Renal cortex interstitium (tissue), 11 donors: Measurements from ENCODE around the gene PARP3. TPM values are rescaled to one million over a fixed set of nuclear protein-coding genes. Genes with fewer than 3 reads are reported as not detected.

Experiments
- DNase-seq, 11 donors: peaks; one replicate each; pipeline ENCODE4 v3.0.0-alpha.2; 2013; ENCODE audit warnings: low read depth in 9 of 11, low spot score in 4 of 11; ENCODE audit errors: extremely low read depth in 1 of 11
- polyA plus RNA-seq, 3 donors: library from polyadenylated mRNA; unstranded; fragments of 120-200 nt; gene quantifications; one replicate each; pipeline ENCODE4 v1.2.1, GENCODE V29; 2013; ENCODE audit not compliant: insufficient read length in 3 of 3

Gene PARP3
- polyA plus RNA-seq, 3 donors = 15.8 to 18.4 (median 16.8) TPM

DNA sequence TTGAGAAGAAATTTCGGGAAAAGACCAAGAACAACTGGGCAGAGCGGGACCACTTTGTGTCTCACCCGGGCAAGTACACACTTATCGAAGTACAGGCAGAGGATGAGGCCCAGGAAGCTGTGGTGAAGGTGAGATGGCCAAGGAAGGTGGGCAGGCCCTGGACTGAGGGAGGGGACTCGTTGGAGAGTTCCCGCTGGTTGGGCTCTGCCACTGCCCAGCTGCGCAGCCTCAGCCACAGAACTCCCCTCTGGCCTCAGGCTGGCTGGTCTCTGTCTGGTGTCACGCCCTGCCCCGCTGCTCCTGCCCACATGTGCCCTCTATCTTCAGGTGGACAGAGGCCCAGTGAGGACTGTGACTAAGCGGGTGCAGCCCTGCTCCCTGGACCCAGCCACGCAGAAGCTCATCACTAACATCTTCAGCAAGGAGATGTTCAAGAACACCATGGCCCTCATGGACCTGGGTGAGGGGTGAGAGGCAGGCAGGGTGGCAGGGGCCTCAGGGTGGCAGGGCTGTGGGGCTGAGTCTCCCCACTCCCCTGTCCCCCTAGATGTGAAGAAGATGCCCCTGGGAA lies 2.4 kb downstream of the PARP3 start:
- no peak for DNase-seq

DNA sequence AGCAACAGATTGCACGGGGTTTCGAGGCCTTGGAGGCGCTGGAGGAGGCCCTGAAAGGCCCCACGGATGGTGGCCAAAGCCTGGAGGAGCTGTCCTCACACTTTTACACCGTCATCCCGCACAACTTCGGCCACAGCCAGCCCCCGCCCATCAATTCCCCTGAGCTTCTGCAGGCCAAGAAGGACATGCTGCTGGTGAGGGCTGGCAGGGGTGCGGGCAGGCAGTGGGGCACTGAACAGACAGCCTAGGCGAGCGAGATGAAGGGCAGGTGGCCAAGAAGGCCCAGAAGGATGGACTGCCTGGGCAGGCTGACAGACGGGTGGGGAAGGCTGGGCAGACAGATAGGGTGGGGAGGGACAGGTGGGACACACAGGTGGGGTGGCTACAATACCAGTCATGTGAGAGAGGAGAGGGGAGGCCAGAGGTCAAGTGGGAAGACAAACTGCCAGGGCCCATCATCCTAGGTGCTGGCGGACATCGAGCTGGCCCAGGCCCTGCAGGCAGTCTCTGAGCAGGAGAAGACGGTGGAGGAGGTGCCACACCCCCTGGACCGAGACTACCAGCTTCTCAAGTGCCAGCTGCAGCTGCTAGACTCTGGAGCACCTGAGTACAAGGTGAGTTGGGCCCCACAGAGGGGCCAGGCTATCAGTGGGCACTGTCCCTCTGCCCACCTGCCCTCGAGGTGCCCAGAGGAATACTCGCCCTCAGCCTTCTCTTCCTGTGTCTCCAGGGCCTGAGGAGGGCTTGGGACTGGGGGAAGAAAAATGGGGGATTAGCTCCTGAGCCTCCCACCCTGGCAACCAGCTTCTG lies 3.1 kb downstream of the PARP3 start:
- DNase-seq = no peak

DNA sequence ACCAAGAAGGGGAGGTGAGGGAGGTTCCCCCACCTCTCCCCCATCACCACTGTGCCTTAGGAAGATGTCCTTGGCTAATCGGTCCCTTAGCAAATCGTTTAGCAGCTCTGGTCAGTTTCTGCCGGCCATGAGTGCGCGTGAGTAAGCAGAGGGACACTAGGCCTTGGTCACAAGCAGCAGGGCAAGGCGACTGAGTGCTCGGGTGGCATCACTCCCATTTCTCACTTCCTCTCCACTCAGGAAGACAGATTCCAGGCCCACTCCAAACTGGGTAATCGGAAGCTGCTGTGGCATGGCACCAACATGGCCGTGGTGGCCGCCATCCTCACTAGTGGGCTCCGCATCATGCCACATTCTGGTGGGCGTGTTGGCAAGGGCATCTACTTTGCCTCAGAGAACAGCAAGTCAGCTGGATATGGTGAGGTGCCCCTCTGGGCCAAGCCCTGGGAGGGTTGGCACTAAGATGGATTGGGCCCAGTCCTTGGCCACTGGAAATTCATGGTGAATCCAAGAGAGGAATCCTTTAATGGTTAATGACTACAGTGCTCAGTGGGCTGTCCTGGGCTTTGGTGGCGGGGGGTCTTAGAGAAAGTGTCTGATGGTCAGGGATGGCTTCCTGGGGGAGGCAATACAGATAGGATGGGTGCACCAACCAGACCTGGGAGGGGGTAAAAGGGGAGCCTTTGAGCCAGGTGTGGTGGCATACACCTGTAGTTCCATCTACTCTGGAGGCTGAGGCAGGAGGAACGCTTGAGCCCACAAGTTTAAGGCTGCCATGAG lies 4.0 kb downstream of the PARP3 start:
- DNase-seq = no peak

DNA sequence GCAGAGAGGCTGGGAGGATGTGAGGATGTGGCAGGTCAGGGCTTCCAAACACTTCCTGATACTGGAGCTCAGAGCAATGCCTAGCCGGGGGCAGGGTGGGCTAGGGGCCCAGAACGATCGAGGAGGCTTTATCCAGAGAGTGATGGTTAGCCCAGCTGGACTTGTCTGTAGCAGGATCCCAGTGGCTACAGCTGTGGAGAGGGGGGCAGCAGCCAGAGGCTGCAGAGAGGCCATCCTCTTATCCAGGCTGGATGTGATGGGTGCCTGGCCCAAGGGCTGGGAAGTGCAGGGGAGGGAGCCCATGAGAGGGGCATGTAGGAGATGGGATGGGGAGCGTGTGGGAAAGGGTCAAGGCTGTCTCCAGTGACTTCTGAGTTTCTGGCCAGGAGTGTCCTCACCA lies 4.6 kb downstream of the PARP3 start:
- no peak for DNase-seq

DNA sequence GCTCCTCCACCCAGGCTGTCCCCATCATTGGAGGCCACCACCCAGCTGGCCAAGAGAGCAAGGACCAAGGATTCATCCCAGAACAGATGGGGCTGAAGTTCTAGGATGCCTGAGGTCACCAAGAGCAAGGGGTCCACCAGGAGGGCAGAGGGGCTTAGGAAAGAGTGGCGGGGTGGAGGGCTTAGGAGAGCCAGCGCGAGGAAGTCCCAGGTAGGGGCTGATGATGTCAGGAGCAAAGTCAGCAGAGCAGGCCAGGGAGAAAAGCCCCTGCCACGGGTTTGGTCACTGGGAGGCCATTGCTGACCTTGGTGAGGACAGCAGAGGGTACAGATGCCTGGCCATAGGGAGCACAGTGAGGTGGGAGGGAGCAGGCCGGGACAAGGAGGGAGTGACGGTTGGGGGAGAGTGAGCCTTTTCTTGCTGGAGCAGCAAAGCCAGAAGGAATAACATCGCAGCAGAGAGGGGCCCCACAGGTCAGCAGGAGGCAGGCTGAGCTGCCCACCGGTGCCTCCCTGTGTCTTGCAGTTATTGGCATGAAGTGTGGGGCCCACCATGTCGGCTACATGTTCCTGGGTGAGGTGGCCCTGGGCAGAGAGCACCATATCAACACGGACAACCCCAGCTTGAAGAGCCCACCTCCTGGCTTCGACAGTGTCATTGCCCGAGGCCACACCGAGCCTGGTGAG lies 5.2 kb downstream of the PARP3 start:
- no peak for DNase-seq

DNA sequence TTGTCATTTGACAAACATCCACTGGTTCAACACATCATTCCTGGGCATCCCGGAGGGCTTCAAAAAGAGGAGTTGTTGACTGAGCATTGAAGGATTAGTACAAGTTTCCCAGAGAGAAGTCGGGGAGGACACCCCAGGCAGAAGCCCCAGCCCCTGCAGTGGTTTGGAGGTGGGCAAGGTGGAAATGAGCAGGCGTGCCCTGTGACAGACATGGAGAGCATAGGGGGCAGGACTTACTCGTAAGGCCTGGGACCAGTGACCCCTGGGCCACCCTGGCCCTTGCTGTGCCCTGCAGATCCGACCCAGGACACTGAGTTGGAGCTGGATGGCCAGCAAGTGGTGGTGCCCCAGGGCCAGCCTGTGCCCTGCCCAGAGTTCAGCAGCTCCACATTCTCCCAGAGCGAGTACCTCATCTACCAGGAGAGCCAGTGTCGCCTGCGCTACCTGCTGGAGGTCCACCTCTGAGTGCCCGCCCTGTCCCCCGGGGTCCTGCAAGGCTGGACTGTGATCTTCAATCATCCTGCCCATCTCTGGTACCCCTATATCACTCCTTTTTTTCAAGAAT lies 5.9 kb downstream of the PARP3 start:
- DNase-seq = no peak

GRCh38 chr3:51949121-51949520 lies 7.0 kb downstream of the PARP3 start:
- DNase-seq = no peak

GRCh38 chr3:51950899-51951298 lies 8.7 kb downstream of the PARP3 start:
- no peak for DNase-seq

DNA sequence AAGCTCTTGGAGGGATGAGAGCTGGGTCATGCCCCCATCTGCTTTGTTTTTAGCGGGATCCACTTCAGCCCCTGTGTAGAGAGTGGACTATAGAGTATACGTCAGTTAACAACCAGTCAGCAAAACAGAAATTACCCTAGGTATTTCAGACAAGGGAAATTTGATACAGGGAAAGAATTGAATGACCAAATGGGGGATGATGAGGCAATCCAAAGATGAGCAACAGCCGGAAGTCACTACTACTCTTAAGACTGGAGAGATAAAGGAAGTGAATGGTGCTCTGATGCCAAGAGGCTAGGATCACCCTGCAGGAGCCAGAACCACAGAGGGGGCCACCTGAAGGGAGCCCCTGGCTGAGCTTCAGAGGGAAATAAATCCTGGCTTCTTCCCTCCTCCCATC lies 11.3 kb downstream of the PARP3 start:
- DNase-seq = no peak

DNA sequence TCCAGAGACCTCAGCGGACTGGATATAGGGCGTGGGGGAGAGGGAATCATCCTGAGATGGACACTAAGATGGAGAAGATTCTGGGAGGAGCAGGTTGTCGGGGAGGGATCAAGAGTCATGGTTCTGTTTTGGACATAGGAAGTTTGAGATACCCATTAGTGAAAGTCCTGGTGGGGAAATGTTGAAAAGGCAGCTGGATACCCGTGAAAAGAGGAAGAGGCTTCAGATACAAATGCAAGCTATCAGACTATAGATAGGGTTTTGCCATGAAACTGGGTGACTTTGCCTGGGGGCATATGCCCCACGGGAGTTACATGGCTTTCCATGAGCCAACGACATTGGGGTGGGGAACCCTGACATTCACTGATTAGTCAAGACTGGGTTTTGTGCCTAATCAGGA lies 11.9 kb downstream of the PARP3 start:
- DNase-seq = no peak

DNA sequence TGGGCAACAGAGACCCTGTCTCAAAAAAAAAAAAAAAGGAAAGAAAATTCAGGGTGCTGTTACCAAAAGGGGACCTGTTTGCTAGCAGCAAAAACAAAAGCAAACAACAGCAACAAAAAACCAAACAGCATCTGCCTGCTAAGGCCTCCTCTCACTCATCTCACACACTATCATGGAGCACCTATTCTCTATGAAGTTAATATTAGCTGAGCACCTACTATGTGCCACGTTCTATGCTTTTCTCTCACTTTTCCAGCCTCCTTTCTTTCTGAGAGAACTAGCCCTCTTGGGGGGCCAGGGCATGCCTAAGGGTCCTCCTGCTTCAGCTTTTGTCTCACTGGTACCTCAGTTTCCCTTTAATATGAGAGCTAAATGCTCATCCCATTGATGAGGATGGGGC lies 12.6 kb downstream of the PARP3 start:
- no peak for DNase-seq

GRCh38 chr3:51955175-51955892 lies 13.2 kb downstream of the PARP3 start, which contains the start of gene GPR62:
Gene GPR62 (plus strand): TSS chr3:51955381. CDS start chr3:51955653, 272 bp downstream.
- no peak for DNase-seq

GRCh38 chr3:51955893-51956770 lies 14.0 kb downstream of the PARP3 start:
- DNase-seq = peak in 3 of 11 donors; percentile 38 to 57 (median 53)

GRCh38 chr3:51957520-51958205 lies 15.5 kb downstream of the PARP3 start:
- DNase-seq = no peak

- DNase-seq = no peak
Measured at GRCh38 chr3:51958603-51959521, 16.7 kb downstream of the PARP3 start.

GRCh38 chr3:51959651-51960050 lies 17.5 kb downstream of the PARP3 start:
- no peak for DNase-seq
